Measurements from ENCODE around the gene EMX1.

Gene EMX1

DNA sequence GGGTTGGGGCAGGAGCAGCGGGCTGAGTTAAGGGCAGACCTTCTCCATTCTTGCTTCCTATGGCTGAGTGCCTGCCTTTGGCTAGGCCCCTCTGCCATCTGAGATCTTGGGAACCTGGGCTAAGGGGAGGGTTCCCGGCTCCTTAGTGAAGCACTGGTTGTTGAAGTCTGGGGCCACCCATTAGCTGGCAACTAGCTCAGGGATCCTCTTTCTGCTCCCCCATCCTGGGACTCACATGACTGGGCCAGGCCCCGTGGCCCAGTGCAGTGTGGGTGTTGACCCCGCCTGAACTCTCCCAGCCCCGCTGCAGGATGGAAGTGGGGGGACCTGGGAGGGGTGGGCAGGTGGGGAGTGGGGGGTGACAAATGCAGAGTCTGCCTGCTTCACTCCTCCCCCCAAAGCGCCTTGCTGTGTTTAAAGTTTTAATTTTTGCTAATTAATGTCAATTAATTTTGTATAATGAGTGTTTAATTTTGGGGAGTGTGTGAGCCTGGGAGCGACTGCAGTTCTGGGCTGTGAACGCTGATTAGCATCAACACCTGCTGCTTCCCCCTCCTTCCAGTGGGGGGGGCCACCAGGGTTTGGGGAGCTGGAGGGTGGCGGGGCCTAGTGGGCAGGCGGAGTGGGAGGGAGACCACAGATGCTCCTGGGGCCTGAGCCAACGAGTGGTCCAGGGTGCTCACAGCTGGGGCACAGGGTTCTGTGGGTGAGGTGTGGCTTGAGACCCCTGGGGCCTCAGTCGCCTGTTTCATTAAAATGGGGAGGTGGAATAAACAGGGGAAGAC is 55.2 kb downstream of the EMX1 start:
- no peak for DNase-seq (ENCODE audit: extremely low spot score, insufficient read length, low read depth)

GRCh38 chr2:72973137-72973535 is 55.8 kb downstream of the EMX1 start:
- no peak for FAIRE-seq

More for the DNA sequence above, 55.2 kb downstream of the EMX1 start:
- no peak for FAIRE-seq

GRCh38 chr2:72973566-72974435 is 56.5 kb downstream of the EMX1 start:
- FAIRE-seq: peak; percentile 65
- DNase-seq (ENCODE audit: extremely low spot score, insufficient read length, low read depth): peak; percentile 71

More at GRCh38 chr2:72973137-72973535, 55.8 kb downstream of the EMX1 start:
- no peak for DNase-seq (ENCODE audit: extremely low spot score, insufficient read length, low read depth)

DNA sequence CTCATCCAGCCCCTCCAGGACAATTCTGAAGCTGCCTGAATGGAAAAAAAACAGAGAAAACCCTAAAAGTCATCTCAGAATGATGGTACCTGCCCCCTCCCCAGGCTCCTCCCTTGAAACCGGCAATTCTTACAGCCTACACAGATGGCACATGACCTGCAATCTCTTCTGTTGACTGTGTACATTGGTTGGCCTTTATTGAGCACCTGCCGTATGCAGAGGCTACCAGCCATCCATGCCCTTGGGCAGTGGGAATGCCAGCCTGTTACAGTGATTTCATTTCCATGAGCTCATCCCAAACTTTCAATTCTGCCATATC is 57.1 kb downstream of the EMX1 start:
- FAIRE-seq: no peak
- DNase-seq (ENCODE audit: extremely low spot score, insufficient read length, low read depth): no peak

- FAIRE-seq (no peak), DNase-seq (ENCODE audit: extremely low spot score, insufficient read length, low read depth) (no peak)
Measured at GRCh38 chr2:72975017-72975416, 57.7 kb downstream of the EMX1 start.

- no peak for DNase-seq (ENCODE audit: extremely low spot score, insufficient read length, low read depth)
- FAIRE-seq: no peak
Measured at GRCh38 chr2:72979896-72980295, 62.6 kb downstream of the EMX1 start.

DNA sequence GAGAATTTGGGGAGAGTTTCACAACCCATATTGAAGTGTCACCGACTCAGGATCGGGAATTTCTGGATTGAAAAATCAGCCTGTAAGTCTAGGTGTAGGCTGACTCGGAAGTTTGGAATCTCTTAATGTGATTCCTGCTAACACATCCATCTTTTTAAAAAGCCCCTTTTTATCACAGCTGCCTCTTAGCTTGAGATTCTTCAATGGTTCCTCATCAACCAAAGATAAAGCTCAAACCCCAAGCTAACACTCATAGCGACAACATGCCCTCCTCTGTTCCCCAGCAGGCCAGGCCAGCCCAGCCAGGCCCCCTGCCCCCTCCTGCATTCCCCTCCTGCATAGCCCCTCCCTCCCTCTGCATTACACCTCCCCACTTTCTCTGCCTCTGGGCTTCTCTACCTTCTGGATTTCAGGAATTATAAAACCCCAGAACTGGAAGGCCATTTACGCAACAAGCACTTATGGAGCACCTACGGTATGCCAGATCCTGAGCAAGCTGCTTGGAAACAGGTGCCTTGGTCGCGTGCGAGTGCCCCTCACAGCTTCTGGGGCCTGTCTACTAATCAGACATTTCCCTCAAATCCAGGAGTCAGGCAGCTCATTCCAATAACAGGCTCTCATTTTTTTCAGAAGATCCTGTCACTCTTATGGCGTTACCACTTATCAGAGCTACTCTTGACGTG is 63.4 kb downstream of the EMX1 start:
- DNase-seq (ENCODE audit: extremely low spot score, insufficient read length, low read depth): no peak

DNA sequence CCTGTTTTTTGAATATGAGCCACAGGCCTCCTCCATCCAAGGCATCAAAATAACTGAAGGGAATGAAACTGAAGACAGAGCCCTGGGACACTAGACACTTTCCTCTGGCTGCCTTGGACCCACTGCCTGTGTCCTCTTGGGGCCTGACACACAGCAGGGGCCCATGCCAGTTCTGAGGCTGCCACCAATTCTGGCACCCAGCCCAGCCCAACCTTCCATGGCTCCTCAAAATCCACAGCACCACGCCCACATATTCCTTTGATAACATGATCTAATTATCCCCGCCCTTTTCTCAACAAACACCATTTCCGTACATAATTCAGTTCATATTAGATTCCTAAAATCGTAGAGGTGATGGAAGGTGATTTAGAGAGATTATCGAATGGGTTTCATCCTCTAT is 64.2 kb downstream of the EMX1 start:
- FAIRE-seq: no peak
- DNase-seq (ENCODE audit: extremely low spot score, insufficient read length, low read depth): no peak

More for the DNA sequence above, 63.4 kb downstream of the EMX1 start:
- FAIRE-seq: no peak

GRCh38 chr2:72982219-72982618 is 64.9 kb downstream of the EMX1 start:
- FAIRE-seq: no peak

GRCh38 chr2:72982781-72983499 is 65.6 kb downstream of the EMX1 start:
- DNase-seq (ENCODE audit: extremely low spot score, insufficient read length, low read depth): no peak
- no peak for FAIRE-seq

More at GRCh38 chr2:72982219-72982618, 64.9 kb downstream of the EMX1 start:
- DNase-seq (ENCODE audit: extremely low spot score, insufficient read length, low read depth): no peak

DNA sequence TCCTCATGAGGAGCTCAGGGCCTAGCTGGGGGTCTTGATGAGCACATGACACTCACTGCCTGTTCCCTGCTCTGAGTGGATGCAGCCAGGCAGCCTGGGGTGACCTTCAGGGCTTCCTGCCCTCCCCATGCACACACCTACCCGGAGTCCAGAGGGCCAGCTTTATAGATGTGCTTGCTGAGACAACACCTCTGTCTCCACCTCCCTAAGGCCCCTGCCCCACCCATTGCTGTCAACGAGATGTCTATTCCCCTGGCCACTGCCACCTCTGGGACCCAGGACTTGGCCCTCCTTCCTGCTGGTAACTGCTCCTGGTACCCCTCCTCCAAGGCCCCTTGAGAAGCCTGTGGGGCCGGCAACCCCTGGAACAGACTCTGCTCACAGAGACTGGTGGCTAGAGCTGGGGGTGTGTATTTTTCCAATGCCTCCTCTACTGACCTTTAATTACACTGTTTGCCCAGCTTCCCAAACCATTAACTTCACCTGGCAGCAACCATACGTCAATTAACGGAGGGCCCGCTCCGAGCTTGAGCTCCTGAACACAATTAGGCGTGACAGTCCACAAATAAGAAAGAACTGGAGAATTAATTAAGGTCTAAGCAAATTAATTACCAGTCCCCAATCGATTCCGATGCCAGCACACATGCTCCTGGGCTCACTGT is 66.3 kb downstream of the EMX1 start:
- FAIRE-seq: no peak
- DNase-seq (ENCODE audit: extremely low spot score, insufficient read length, low read depth): no peak

- FAIRE-seq: no peak
- DNase-seq (ENCODE audit: extremely low spot score, insufficient read length, low read depth): no peak
Measured at GRCh38 chr2:72984172-72984671, 66.9 kb downstream of the EMX1 start.

Data from GM18507 (cell line).